ENCODE data around the gene P2RY12.

GRCh38 chr3:151351648-151352047 is 32.9 kb downstream of the P2RY12 start:
- TF ChIP-seq CTCF (IDR thresholded peaks at IDR 0.05): no peak
- no peak for TF ChIP-seq EZH2 (IDR thresholded peaks at IDR 0.05; ENCODE audit: borderline replicate concordance, insufficient read depth, low read depth, low read length, poor library complexity, severe bottlenecking)
